NCI-H128 (cell line): ENCODE results near the gene LYAR.

Source experiments
- DNase-seq: peaks from one replicate; lab custom pipeline; 2025; ENCODE audit not compliant: unreplicated experiment; lab: John Stamatoyannopoulos, UW

Gene LYAR

GRCh38 chr4:4289941-4290850, at the start of gene LYAR, which contains the start of gene ZBTB49:
Gene LYAR, minus strand, starts transcription at chr4:4290154. Its CDS starts 6,412 bp downstream, at chr4:4283742.
Gene ZBTB49, plus strand, starts transcription at chr4:4290251. Its CDS starts 9,695 bp downstream, at chr4:4299946.
- DNase-seq, result peak; percentile 75

DNA sequence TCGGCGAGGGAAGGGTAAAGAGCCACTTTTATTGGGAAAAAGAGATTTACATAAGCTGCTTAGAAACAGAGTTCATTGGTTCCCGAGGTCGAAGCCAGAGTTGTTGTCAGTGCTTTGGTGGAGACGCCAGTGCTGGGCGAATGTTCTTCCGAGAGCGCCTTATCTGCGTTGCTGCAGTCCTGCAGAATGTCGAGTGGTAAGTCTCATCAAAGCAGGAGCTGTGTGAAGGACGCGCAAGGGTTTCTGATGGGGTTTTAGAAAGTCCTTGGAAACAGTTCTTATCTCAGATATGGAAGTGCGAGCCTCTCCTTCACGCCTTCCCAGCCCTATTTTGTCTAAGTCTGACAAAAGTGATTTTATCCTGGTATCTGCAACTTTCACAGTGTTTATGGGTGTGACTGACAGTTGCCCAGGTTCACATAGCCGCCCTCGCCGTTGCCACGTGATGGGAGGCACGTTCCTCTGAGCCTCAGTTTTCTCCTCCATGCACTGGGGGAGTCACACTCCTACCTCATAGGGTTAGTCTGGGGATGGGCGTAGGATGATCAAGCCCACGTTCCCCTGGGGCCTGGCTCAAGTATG, 49.6 kb upstream of the LYAR start:
- DNase-seq, result no peak

DNA sequence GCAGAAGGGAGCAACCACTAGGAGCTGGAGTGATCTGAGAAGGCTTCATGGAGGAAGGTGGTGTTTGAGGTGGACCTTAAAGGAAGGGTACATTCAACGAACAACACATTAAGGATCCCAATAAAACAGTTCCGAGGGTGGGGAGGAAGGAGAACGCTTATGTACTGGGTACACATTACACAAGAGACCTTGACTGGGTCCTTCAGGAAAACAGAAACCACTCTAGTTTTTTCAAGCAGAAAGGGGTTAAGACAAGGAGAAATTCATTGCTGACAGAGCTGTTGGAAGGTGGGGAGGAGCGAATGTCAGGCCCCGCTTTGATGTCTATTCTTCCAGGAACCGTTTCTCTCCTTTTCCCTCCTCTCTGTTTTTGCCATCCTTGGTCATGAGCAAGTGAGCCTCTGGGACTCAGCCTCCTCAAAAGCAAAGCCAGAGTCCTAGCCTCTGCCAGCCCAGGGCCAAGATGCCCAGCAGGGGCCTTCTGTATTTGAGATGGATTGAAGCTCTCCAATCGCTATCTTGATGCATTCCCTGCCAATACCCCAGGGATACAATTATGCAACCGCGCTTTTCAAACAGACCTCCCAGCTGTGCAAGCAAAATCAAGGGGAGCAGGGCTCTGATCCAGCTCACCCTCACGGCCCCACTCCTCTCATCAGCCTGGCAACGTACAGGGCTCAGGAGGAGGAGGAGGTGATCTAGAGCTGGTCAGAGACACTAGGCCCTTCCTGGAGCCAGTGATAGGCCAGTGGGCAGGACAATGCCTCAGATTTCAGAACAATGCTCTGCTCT, 48.5 kb upstream of the LYAR start:
- DNase-seq, result no peak

GRCh38 chr4:4334798-4335520, 45.0 kb upstream of the LYAR start:
- DNase-seq, result no peak

- DNase-seq, result no peak
Observed at GRCh38 chr4:4333265-4333706, 43.3 kb upstream of the LYAR start.

DNA sequence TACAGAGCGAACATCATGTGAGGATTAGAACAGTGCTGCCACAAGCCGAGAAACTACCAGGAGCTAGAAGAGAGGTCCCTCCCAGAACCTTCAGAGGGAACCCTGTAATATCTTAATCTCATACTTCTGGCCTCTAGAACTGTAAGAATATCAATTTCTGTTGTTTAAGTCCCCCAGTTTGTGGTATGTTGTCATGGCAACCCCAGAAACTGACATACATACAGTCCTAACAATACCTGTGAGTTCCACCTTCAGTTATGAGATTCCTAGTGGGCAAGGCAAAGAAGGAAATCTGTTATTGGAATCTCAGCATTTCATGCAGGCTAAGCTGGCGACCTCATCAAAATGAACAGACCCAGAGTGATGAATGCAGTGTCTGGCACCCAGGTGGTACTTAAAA, 42.6 kb upstream of the LYAR start:
- no peak for DNase-seq

- DNase-seq, result no peak
Observed at GRCh38 chr4:4330794-4331193, 40.8 kb upstream of the LYAR start.

GRCh38 chr4:4329496-4329895, 39.5 kb upstream of the LYAR start:
- DNase-seq, result no peak

GRCh38 chr4:4328840-4329239, 38.9 kb upstream of the LYAR start:
- DNase-seq, result no peak

DNA sequence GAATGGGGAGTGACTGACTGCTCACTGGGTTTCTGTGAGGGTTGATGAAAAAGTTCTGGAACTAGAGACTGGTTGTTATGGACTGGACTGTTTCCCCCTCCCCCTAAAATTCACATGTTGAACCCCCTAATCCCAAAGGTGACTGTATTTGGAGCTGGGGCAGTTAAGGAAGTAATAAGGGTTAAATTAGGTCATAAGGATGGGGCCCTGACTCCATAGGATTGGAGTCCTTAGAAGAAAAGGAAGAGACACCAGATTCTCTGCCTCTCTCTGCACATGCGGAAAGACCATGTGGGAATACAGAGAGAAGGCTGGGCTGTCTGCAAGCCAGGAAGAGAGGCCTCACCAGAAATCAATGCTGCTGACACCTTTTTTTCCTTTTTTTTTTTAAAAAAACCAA, 38.3 kb upstream of the LYAR start:
- no peak for DNase-seq

DNA sequence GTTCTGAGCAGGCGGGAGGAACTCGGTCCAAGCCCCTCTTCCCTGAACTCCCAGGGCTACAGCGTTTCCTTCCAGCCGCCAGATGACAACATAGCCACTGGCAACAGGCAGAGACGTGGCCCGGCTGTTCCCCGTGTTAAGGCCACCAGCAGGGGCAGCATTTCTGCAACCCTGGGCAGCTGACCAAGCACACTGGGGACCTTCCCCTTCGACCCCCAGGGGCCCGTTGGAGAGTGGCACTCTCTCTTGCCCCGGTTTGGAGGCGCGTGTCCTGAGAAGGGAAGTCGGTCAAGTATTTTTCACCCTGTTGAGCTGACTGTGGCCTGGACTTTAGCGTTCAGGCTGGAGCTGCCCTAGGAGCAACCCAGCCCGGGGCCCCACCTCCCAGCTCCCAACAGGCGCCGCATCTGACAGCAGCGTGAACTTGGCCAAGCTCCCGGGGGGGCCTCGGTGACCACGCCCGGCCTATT, 37.7 kb upstream of the LYAR start:
- DNase-seq, result no peak

GRCh38 chr4:4326166-4326565, 36.2 kb upstream of the LYAR start:
- DNase-seq, result no peak

- DNase-seq, result no peak
Observed at GRCh38 chr4:4325321-4325720, 35.4 kb upstream of the LYAR start.

DNA sequence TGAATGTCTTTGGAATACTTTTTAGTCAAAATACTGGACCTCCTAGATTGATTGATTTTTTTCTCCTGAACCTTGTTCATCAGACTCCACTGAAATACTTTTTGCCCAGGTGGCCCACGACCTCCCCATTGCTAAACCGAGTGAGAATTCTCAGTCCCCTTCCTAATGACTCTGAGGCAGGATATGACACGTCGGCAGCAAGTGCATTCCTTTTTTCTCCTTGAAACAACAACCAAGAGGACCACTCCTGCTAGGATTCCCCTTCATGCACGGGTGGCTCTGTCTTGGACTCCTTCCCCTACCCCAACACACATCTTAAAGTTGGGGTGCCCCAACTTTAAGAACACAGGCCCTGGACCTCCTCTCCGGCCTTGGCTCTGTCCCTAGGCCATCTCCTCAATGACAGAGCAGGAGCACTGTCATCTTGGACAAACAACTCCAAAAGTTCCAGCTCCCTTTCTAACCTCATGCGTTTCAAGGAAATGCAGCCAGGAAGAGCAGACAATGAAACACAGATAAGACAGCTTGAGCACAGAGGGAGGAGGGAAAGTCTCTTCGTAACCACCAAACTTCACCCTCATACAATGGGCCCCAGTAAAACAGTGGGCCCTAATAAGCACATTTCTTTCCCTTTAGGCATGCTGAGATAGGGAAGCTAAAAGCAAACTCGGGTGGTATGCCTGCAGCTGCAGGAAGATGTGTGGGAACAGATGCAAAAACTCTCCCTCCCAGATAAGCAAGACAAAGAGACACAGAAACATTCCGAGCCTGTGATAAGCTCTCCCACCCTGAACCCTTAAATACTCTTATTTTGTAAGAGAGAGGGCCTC, 34.0 kb upstream of the LYAR start:
- DNase-seq, result no peak

DNA sequence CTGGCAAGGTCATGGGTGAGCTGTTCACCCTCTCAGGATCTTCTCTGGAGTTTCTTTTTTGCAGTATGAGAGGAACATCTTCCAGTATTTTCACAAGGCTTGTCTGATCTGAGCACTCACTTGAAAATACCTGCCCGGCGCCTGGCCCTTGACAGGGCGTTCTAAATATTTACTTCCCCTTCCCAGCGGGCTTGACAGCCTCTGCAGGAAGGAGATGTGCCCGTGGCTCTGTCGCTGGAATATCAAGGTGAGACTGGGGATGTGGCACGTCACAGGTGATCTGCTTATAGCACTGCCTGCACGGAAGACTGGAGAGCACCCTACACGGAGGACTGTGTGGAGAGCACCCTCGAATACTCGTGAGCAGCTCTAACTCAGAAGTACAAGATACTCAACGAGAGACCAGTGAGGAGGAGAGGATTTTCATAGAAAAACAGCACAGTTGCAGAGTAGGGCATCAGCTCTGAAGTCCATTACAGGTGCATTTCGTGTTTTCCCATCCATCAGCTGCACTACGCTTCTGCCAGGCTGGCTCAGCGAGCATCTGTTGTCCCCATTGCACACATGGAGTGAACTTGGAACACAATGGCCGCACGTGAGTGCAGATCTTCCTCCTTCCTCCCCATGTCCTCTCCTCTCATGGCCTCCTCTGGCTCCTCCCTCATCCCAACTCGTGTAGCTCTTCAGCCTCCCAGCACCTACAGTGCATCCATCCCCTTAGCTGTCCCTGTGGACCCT, 32.2 kb upstream of the LYAR start:
- no peak for DNase-seq

DNA sequence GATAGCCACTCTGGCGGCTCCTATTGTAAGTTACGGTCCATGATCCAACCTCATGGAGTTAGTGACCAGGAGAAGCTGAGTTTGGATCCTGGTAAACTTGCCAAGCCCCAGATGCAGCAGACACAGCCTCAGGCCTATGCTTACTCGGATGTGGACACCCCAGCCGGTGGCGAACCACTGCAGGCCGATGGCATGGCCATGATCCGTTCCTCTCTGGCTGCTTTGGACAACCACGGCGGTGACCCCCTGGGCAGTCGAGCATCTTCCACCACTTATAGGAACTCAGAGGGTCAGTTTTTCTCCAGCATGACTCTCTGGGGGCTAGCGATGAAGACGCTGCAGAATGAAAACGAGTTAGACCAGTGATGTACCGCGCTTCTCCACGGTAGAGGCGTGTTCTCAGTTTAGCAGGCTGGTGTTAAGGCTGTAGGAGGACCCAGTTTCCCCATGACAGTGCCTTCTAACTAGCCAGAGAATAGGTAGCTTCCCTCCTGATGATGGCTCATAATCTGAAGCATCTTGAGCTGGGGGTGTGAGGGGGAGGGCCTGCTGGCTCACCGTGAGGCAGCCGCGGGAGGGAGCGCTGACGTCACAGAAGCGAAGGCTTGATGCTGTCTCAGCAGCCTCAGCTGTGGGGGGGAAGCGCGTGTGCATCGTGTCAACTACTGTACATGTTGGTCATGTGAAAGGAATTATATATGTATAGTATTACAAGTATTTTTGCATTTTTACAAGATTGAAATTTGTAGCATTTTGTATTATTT, 31.2 kb upstream of the LYAR start:
- DNase-seq, result no peak

- DNase-seq, result no peak
Observed at GRCh38 chr4:4320528-4320927, 30.6 kb upstream of the LYAR start.

- no peak for DNase-seq
Observed at GRCh38 chr4:4317496-4318232, 27.7 kb upstream of the LYAR start.
